Neural crest cell (in vitro differentiated cells): ENCODE results near the gene ELOVL3. TPM values are rescaled to one million over a fixed set of nuclear protein-coding genes. Genes with fewer than 3 reads are reported as not detected.

ENCODE experiments used
- DNase-seq: peaks from one replicate; pipeline ENCODE4 v3.0.0; 2021; ENCODE audit warnings: low read depth, mixed read lengths, low spot score
- H3K27ac Mint-ChIP-seq: one replicate; pipeline ENCODE4 v1.8.0; 2021; ENCODE audit warnings: mild to moderate bottlenecking, mixed read lengths; ENCODE audit not compliant: unreplicated experiment
- H3K27me3 Mint-ChIP-seq: 2 replicates; pipeline ENCODE4 v1.8.0; 2021; ENCODE audit warnings: low read depth, mild to moderate bottlenecking, mixed read lengths
- H3K36me3 Mint-ChIP-seq: 2 replicates; pipeline ENCODE4 v1.8.0; 2021; ENCODE audit warnings: low read depth, mild to moderate bottlenecking, mixed read lengths
- H3K4me1 Mint-ChIP-seq: 2 replicates; pipeline ENCODE4 v1.8.0; 2021; ENCODE audit warnings: mixed read lengths
- H3K4me3 Mint-ChIP-seq: one replicate; pipeline ENCODE4 v1.8.0; 2021; ENCODE audit warnings: mild to moderate bottlenecking, mixed read lengths
- H3K9me3 Mint-ChIP-seq: 2 replicates; pipeline ENCODE4 v1.8.0; 2021; ENCODE audit warnings: mixed read lengths
- total RNA-seq: library from RNA; stranded (reverse); gene quantifications from 2 replicates; pipeline ENCODE4 v1.2.1, GENCODE V29; 2021
- TF ChIP-seq, protein P1 (sequence below): fragments of 200-600 bp; sonication (generic); conservative IDR thresholded peaks from 2 replicates; pipeline ENCODE4 v1.5.0; 2021; ENCODE audit warnings: antibody characterized with exemption, mild to moderate bottlenecking

ELOVL3 gene
- total RNA-seq, 1 donor from 2014 or later, result 0.23 TPM

DNA sequence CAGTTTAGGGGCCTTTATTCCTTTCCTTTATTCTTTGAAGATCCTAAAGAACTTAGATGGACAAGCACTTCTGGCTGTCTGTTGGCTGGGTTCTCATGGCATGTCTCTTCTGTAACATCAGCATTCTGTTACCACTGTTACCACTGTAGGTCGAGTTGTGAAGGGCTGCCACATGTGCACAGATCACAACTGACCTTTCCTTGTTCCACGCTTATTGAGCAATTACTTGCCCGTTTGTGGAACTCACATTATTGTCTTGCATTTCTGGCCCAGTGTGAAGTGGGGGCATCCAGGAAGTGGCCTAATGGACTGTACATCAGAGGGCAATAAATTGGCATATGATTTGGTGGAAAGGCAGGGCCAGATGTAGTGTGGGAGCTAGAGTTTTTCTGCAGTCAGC, 42.9 kb downstream of the ELOVL3 start:
- DNase-seq, result no peak
- TF ChIP-seq, protein P1, sequence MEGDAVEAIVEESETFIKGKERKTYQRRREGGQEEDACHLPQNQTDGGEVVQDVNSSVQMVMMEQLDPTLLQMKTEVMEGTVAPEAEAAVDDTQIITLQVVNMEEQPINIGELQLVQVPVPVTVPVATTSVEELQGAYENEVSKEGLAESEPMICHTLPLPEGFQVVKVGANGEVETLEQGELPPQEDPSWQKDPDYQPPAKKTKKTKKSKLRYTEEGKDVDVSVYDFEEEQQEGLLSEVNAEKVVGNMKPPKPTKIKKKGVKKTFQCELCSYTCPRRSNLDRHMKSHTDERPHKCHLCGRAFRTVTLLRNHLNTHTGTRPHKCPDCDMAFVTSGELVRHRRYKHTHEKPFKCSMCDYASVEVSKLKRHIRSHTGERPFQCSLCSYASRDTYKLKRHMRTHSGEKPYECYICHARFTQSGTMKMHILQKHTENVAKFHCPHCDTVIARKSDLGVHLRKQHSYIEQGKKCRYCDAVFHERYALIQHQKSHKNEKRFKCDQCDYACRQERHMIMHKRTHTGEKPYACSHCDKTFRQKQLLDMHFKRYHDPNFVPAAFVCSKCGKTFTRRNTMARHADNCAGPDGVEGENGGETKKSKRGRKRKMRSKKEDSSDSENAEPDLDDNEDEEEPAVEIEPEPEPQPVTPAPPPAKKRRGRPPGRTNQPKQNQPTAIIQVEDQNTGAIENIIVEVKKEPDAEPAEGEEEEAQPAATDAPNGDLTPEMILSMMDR, result no peak
- Mint-ChIP-seq H3K27me3 (no peaks in the 10 kb centered on the region), H3K4me3 (no peak overlapping the region), H3K36me3 (peaks cover 4% of the 10 kb centered on the region), H3K27ac (no peak overlapping the region), H3K4me1 (peaks cover 4% of the 10 kb centered on the region), H3K9me3 (no peaks in the 10 kb centered on the region)

DNA sequence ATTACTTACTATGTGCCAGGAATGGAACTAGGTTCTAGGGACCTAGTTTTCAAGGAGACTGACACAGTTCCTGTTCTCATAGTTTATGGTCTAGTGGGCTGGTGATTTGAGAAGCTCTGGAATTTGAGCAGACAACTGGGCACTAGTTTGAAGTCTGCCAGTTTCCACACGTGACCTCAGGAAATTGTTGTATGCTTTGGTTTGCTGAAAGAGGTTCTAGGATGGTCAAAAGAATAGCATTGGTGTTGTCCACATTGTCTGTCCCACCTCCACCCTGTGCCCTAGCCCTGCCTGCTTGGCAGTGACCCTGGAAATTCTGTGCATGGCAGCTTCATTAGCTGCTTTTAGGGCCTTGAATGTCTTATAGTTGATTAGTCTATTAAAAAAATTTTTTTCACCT, 48.0 kb downstream of the ELOVL3 start:
- H3K9me3 Mint-ChIP-seq, result no peaks in the 10 kb centered on the region
- H3K4me1 Mint-ChIP-seq, result peaks cover 6% of the 10 kb centered on the region
- DNase-seq, result no peak
- H3K36me3 Mint-ChIP-seq, result peaks cover 2% of the 10 kb centered on the region
- TF ChIP-seq, protein P1, result no peak
- H3K4me3 Mint-ChIP-seq, result no peak overlapping the region
- H3K27me3 Mint-ChIP-seq, result no peaks in the 10 kb centered on the region
- H3K27ac Mint-ChIP-seq, result no peak overlapping the region

DNA sequence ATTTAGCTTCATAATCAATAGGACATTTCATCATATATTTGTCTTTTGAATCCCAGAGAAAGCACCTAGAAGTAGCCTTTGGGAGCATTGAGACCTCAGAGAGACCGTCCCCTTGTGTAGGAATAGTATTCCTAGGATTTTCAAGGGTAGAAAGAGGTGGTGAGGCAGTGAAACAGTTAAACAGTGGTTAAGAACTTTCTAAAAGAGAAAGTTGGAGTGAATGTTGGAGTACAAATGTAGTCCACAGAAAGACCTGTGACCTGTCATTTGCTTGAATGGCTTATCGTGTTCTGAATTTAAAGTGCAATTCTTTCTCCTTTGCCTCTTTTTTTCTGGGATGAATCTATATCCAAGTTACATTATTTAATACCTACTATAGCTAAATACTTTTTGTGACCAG, 49.2 kb downstream of the ELOVL3 start:
- H3K4me1 Mint-ChIP-seq, result peaks cover 15% of the 10 kb centered on the region

DNA sequence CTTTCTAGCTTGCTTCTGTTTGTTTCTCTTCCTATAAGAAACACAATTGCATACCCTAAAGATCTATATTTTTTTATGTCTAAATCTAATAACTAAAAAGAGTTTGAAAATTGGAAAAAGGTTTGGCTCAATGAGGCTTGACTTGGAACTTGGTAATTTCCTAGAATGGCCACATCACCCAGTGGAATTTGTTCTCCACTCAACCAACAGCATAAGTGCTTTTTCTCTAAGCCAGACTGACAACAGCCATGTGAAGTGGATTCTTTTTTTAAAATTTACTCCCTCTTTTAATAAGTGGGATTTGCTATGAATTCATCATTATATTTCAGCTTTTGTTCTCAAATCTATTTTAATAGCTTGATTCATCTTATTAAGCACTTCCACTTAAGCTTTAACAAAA, 53.0 kb downstream of the ELOVL3 start:
- H3K9me3 Mint-ChIP-seq, result no peaks in the 10 kb centered on the region
- H3K4me1 Mint-ChIP-seq, result peaks cover 23% of the 10 kb centered on the region
- no peak overlapping the region for H3K27ac Mint-ChIP-seq
- TF ChIP-seq, protein P1, result no peak
- no peak for DNase-seq
- H3K27me3 Mint-ChIP-seq, result no peaks in the 10 kb centered on the region
- no peak overlapping the region for H3K4me3 Mint-ChIP-seq
- H3K36me3 Mint-ChIP-seq, result no peaks in the 10 kb centered on the region

More for the DNA sequence above, 49.2 kb downstream of the ELOVL3 start:
- Mint-ChIP-seq H3K27ac (no peak overlapping the region), H3K4me3 (no peak overlapping the region), H3K9me3 (no peaks in the 10 kb centered on the region), H3K27me3 (no peaks in the 10 kb centered on the region), H3K36me3 (no peaks in the 10 kb centered on the region)
- TF ChIP-seq, protein P1, result no peak
- no peak for DNase-seq

Other genes starting within 250 kb of the ELOVL3 start
- gene ARMH3, start 170.1 kb upstream of the ELOVL3 start, total RNA-seq, result 24.4 TPM in 2 replicates
- gene HPS6, start 160.9 kb upstream of the ELOVL3 start, total RNA-seq, result 17.5 and 18.9 TPM in 2 replicates
- 122 and 127 TPM in 2 replicates for gene LDB1, start 105.9 kb upstream of the ELOVL3 start, total RNA-seq
- gene PPRC1, start 93.3 kb upstream of the ELOVL3 start, total RNA-seq, result 66.3 and 68.3 TPM in 2 replicates
- 111 and 116 TPM in 2 replicates for gene NOLC1, start 73.9 kb upstream of the ELOVL3 start, total RNA-seq
- gene PITX3, start 15.2 kb downstream of the ELOVL3 start, total RNA-seq, result not detected in 2 replicates
- 43.2 and 44.7 TPM in 2 replicates for gene GBF1, start 19.2 kb downstream of the ELOVL3 start, total RNA-seq
- gene NFKB2, start 169.4 kb downstream of the ELOVL3 start, total RNA-seq, result 22.9 and 26.1 TPM in 2 replicates
- gene PSD, start 192.5 kb downstream of the ELOVL3 start, total RNA-seq, result 36.1 and 37.4 TPM in 2 replicates
- 24.8 and 25.6 TPM in 2 replicates for gene FBXL15, start 194.5 kb downstream of the ELOVL3 start, total RNA-seq
- gene CUEDC2, start 206.3 kb downstream of the ELOVL3 start, total RNA-seq, result 118 and 121 TPM in 2 replicates
- gene C10orf95, start 225.2 kb downstream of the ELOVL3 start, total RNA-seq, result 0.21 and 0.27 TPM in 2 replicates